ENCODE data around the gene RPP25L.

The RPP25L gene

GRCh38 chr9:34563262-34563661, 48.6 kb downstream of the RPP25L start:
- in situ Hi-C loops (cut with HindIII; ENCODE audit: low sequenced_read_pairs): no loop called here
- TF ChIP-seq CTCF (IDR thresholded peaks at IDR 0.05; ENCODE audit: low read depth, low read length): no peak
- H3K4me3 ChIP-seq (ENCODE audit: low read depth, low read length): no peak overlapping the region
- DNase-seq (ENCODE audit: low read depth, low spot score): no peak

GRCh38 chr9:34562135-34562745, 49.7 kb downstream of the RPP25L start:
- in situ Hi-C loops (cut with HindIII; ENCODE audit: low sequenced_read_pairs): no loop called here
- H3K4me3 ChIP-seq (ENCODE audit: low read depth, low read length): no peak overlapping the region
- no peak for DNase-seq (ENCODE audit: low read depth, low spot score)
- TF ChIP-seq CTCF (IDR thresholded peaks at IDR 0.05; ENCODE audit: low read depth, low read length): peak; percentile 56

- in situ Hi-C loops (cut with HindIII; ENCODE audit: low sequenced_read_pairs): no loop called here
- no peak overlapping the region for H3K4me3 ChIP-seq (ENCODE audit: low read depth, low read length)
- TF ChIP-seq CTCF (IDR thresholded peaks at IDR 0.05; ENCODE audit: low read depth, low read length): no peak
- no peak for DNase-seq (ENCODE audit: low read depth, low spot score)
Measured at GRCh38 chr9:34560599-34561214, 51.2 kb downstream of the RPP25L start.
